HG02610 (cell line): Measurements from ENCODE around the gene TEF.

Source experiments
- ATAC-seq: cut with Tn5 transposase; IDR thresholded peaks from one replicate; pipeline ENCODE4 v1.9.1; 2021; ENCODE audit warnings: mild to moderate bottlenecking, moderate library complexity; ENCODE audit not compliant: unreplicated experiment

Gene TEF, protein sequence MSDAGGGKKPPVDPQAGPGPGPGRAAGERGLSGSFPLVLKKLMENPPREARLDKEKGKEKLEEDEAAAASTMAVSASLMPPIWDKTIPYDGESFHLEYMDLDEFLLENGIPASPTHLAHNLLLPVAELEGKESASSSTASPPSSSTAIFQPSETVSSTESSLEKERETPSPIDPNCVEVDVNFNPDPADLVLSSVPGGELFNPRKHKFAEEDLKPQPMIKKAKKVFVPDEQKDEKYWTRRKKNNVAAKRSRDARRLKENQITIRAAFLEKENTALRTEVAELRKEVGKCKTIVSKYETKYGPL

DNA sequence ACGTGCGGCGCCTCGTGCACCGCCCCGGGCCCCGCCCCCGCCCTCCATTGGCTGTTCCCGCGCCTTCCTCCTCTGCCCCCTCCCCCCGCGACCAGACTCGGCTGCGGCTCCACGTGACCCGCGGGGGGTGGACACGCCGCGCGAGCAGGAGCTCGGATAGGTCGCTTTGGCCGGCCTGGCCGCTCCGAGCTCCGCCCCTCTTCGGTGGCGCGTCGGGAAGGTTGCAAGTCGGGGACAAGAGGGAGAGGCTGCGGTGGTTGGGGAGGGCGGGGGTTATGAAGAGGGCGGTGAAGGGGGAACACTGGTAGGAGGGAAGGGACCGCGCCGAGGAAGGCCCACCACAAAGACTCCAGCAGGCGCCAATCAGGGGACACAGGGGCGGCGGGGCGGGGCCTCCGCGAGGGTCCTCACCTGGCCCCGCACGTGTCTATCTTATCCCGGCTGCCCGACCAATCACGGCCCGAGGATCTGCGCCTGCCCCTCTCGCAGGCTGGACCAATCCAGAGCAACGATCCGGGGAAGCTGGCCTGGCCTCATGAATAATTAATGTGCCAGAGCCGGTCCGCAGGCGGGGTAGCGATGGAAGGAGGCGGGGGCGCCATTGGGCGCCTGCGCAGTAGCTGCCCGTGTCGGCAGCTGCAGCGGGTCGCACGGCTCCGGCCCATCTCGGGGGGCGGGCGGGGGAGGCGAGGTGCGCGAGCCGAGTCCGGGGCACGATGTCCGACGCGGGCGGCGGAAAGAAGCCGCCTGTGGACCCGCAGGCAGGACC, at the start of gene TEF:
TEF (plus strand) TSS at position 614 of the 769 bp plus-strand sequence; CDS start at position 717, 103 bp downstream.
- peak; percentile 92 for ATAC-seq

DNA sequence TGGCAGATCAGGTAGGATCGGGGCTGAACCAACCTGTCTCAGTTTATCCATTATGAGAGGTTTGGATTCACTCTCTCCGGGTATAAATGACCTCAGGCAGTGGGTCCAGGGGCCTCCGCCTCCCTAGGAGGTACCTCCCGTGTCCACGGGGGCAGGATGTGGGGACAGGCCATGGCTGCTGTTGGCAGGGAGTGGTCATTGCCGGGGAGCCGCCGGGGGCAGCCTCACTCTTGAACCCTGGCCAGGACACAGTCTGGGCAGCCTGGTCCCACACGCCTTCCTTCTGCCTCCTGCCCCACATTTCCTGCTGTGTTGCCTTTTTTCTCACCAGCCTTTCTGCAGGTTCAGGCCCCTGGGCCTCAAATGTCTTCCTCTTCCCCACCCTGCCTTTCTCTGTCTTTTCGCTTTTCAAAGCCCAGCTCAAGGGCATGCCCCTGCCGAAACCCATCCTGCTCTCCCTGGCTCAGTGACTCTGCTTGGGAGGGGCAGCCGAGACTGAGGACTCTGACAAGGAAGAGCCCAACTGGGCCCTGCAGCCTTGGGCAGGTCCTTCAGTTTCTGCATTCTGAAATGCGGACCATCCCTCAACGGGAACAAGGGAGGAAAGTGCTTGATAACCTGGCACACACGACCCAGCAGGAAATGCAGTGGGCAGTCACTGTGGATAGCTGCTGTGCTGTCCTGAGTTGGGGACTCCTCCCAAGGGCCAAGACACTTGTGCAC, 49.4 kb upstream of the TEF start:
- ATAC-seq = no peak

GRCh38 chr22:41333806-41334205, 47.9 kb upstream of the TEF start:
- ATAC-seq = no peak

DNA sequence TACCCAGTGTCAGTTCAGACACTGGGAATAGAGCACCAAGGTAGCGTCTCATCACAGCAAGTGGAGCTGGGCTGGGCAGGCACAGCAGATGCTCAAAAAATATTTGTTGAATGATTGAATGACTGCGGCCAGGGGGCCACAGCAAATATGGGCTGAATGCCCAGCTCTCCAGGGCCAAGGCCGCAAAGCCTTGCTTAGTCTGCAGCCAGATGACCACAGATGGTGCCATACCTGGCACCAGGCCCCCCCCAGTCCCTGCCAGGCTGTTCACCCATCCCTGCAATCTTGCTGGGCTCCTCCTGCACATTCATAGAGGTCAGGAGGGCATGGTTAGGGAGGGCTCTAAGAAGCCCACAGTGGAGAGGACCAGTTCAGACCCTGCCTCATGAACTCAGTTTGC, 47.5 kb upstream of the TEF start:
- ATAC-seq = no peak

- no peak for ATAC-seq
These were observed 46.6 kb upstream of the TEF start for GRCh38 chr22:41334951-41335635.

DNA sequence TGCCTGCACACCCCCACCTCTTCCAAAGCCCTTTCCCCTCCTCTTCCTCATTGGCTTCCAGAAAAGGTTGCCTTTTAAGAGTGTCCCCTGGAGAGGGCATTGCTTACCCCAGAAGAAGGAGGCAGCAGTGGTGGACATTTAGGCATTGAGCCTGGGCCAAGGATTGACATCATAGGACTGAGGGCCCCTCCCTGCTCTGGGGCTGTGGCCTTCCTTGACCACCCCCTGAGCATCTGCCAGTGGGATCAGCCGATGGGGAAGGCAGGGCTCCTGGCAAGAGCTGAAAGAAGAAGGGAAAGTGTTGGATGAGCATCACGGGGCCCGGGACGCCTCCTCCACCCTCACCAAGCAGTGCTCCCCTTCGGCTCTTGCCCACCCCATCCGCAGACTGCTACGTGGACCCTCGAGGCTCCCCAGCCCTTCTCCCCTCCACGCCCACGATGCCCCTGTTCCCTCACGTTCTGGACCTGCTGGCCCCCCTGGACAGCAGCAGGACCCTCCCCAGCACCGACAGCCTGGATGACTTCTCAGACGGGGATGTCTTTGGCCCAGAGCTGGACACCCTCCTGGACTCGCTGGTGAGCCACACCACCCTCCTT, 43.0 kb upstream of the TEF start:
- ATAC-seq = no peak

DNA sequence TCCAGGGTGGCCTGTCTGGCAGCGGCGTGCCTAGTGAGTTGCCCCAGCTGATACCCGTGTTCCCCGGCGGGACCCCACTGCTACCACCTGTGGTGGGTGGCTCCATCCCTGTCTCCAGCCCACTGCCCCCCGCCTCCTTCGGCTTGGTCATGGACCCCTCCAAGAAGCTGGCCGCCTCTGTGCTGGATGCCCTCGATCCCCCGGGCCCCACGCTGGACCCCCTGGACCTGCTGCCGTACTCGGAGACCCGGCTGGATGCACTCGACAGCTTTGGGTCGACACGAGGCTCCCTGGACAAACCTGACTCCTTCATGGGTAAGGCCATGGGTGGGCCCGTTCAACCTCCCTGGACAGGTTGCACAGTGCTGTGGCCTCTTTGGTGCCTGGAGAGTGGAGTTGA, 41.9 kb upstream of the TEF start:
- ATAC-seq = no peak

- ATAC-seq = no peak
These were observed 41.4 kb upstream of the TEF start for GRCh38 chr22:41340357-41340756.

GRCh38 chr22:41341012-41341411, 40.7 kb upstream of the TEF start:
- no peak for ATAC-seq

DNA sequence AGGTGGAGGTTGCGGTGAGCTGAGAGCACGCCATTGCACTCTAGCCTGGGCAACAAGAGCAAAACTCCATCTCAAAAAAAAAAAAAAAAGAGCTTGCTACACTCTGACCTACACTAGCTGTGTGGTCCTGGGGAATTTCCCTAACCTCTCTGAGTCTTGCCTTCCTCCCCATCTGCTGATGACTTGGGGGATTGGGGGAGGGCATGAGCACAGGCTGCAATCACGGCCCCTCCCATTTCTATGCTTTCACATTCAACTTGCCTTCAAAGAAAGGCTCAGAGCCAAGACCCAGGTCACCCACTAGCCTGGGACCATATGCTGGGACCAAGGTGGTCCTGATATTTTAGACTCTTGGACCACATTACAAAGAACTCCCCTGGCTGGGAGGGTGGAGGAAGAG, 39.8 kb upstream of the TEF start:
- peak; percentile 43 for ATAC-seq

DNA sequence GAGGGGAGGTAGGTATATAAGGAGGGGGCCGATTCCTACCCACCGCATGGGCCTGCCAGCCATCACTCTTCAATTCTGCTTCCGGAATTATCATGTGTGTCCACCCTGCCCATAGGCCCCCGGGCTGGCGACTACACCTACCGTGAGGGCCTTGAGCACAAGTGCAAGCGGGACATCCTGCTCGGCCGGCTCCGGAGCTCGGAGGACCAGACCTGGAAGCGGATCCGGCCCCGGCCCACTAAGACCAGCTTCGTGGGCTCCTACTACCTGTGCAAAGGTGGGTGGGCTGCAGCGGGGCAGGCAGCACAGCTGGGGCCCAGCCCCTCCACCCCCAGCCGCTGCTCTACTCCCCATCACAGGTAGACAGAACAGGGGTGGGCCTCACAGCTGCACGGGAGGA, 38.4 kb upstream of the TEF start:
- ATAC-seq = no peak

DNA sequence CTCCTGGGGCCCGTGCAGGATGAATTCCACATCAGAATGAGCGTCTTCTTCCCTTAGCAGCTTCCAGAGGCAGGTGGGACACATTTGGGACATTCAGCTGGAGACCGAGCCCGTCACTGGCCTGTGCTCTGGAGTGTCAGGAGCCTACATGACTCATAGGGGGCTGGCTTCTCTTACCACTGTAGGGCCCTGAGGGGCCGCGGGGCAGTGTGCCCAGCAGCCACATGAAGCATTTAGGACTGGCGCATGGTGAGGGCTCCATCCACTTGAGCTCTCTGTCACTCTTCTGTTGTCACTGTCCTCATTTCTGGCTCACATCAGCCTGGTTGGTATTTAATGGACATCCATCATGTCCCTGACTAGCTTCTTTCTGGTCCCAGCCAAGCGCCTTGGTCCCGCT, 38.0 kb upstream of the TEF start:
- ATAC-seq = no peak

DNA sequence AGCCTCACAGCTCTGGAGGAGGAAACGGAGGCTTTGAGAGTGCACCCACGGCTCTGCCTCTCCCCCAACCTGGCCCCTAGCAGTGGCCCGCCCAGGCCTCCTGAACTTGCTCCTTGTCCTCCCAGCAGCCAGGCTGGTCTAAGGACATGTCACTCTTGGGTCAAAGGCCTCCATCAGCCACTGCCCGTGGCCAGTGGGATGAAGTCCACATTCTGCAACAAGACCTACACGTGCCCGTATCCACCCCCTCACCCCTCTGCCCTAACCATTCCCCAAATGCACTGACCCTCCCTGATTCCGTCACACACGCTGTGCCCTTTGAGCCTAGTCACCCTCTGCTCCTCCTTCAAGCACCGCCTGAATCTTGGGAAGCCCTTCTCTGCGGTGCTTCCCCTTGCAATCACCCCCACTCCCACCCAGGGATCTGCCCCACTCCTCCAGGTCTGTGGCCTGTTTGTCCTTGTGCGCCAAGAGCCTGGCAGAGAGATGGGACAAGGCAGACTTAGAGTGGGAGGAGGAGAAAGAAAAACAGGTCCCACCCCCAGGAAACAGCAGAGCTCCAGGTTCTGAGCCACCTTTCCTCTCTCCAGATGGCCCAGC, 37.5 kb upstream of the TEF start:
- ATAC-seq = no peak

DNA sequence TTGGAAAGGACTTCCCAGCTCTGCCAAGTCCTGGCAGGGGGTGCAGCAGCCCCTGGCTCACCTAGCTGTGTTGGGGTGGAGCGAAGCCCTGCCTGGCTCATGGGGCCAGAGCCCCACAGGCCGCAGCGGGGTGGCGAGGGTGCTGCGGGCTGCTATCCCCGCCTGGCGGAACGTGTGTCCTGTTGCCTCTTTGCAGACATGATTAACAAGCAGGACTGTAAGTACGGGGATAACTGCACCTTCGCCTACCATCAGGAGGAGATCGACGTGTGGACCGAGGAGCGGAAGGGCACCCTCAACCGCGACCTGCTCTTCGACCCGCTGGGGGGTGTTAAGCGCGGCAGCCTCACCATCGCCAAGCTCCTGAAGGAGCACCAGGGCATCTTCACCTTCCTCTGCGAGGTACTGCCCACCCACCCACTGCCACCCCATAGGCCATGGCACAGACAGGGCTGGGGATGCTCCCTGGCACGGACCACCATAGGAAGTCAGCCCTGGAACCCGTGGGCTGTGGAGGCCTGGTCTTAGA, 35.9 kb upstream of the TEF start:
- ATAC-seq = no peak

DNA sequence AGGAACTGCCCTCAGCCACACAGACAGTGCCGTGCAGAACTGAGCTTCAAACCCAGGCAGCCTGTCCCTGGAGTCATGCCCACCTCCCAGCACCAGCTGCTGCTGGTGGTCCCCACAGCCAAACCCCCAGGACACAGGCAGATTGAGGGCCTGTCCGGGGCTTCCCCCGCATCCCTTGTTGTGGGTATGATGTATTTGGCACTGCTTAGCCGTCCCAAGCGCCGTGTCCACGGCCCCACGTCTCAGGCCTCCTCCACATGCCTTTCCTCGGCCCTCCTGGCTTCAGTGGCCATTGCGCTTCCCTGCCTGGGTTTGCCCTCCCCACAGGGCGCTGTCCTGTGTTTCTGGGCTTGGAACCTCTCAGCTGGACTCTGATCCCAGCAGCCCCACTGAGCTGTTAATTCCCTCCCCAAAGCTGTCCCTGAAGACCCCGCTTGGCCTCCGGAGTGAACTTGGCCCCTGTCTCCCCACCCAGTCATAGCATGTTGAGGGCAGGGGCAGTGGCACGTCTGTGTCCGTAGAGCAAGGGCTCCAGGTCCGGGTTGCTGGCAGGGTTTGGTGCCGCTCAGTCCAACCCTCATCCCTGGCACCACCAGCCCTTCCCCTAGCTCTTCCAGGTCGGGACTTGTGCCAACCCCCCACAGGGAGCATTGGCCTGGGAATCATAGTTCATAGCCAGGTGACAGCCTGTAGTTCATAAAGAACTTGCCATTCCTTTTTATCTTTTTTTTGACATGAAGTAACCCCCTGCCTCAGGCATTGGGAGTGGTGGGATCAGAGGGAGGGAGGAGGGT, 34.5 kb upstream of the TEF start:
- no peak for ATAC-seq

DNA sequence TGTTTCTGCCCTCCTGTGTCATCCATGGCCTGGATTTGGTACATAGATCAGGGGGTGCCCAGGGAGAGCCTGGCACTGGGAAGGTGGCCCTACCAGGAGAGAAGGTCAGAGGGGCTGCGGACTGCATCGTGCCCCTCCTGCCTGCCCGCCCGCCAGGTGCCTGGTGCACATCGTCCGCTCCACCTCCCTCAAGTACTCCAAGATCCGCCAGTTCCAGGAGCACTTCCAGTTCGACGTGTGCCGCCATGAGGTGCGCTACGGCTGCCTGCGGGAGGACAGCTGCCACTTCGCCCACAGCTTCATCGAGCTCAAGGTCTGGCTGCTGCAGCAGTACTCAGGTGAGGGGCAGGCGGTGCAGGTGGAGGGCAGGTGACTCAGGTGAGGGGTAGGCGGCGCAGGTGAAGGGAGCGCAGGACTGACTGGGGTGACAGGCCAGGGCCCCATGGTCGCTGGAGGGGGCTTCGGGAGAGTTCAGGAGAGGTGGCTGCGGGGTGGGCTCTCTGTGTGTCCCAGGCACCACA, 32.7 kb upstream of the TEF start:
- no peak for ATAC-seq

DNA sequence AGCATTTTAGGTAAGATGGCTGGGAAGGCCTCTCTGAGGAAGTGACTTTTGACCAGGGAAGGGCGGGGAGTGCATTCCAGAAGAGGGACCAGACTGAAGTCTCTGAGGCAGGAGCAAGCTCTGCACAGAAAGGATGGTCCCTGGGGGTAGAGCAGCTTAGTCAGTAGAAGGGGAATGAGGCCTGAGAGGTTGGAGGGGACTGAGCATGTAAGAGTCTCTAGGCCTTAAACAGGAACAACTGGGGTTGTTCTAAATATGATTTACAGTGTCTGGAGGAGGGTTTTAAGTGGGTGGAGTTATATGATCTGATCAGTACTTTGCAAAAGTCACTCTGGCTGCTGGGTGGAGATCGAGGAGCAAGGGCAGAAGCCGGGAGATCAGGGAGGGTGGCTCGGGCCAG, 31.7 kb upstream of the TEF start:
- ATAC-seq = no peak

DNA sequence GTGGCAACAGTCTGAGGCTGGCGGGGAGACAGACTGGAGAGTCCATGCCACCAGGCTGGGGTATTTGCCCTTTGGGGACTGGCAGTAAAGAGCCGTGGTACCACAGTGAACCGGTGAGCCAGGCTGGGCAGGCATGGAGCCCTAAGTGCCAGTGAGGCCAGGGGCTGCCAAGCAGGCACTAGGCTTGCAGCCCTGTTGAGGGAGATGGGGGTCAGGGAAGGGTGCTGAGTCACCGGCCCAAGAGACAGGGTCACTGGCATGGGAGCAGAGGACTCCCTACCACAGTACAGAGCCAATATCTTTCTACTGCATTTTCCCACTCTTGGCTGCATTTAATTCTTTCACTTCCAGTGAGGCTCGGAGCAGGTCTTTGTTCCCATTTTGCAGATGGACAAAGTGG, 30.7 kb upstream of the TEF start:
- no peak for ATAC-seq

GRCh38 chr22:41352058-41352457, 29.7 kb upstream of the TEF start:
- no peak for ATAC-seq
